Dedifferentiated amniotic fluid mesenchymal stem cell (primary cell): Measurements from ENCODE around the gene CCDC88C.

Experiments
- DNase-seq: peaks from one replicate; pipeline ENCODE4 v3.0.0-alpha.2; 2016; ENCODE audit errors: extremely low spot score

The CCDC88C gene

GRCh38 chr14:91311284-91311662, 106.3 kb downstream of the CCDC88C start:
- no peak for DNase-seq

GRCh38 chr14:91310606-91311283, 106.9 kb downstream of the CCDC88C start:
- no peak for DNase-seq

DNA sequence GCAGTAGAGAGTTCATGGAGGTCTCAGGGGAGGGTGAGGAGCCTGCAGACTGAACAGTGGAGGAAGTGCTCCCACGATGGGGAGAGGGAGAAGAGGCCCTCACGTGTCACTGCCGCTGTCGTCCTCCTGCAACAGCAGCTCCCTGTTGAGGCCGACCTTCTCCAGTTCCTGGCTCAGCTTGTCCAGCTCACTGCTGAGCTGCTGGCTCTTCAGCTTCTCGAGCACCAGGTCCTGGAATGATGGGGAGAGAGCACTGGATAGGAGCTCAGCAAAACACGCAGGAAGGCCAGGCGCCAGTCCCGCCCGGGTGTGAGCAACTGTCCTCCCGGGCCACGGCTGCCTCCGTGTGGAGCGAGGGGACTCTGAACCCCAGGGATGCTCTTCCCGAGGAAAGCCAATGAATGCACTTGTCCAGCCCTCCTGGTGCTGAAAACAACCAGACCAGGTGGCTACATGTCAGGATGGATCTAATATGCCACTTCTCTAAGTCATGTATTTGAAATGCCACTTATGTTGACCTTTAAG, 107.8 kb downstream of the CCDC88C start:
- DNase-seq, result no peak

- DNase-seq, result no peak
Measured at GRCh38 chr14:91308337-91308736, 109.3 kb downstream of the CCDC88C start.

DNA sequence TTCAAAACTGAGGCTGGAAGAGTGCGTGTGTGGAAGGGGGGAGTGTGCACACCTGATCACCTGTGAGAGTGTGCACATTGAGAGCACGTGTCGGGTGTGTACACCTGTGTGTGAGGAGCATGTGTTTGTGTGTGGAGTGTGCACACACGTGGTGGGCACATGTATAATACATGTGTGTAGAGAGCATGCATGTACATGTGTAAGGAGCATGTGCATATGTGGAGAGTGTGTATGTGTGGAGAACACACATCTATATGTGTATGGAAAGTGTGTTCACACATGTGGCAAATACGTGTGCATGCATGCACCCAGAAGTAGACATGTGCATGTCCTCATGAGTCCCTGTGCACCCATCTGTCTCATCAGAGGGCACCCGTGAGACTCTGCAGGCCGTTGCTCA, 110.0 kb downstream of the CCDC88C start:
- DNase-seq, result no peak

DNA sequence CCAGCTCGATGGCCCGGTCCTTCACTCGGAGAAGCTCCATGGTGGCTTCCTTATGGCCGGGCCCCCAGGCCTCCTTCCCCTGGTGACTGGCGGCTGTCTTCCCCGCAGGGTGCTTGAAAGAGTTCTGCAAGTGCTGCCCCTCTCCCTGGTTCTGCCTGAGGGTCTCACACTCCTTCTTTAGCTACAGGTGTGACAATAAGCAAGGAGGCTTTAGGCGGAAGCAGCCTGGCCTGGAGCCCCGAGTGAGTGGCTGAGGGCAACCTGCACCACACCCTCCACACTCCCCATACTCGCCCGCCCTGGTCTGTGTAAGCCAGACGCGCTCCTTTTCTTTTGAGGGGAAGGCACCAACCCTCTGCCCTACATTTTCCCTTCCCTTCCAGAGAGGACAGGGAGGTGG, 110.6 kb downstream of the CCDC88C start:
- no peak for DNase-seq

- no peak for DNase-seq
Measured at GRCh38 chr14:91306547-91306946, 111.1 kb downstream of the CCDC88C start.

DNA sequence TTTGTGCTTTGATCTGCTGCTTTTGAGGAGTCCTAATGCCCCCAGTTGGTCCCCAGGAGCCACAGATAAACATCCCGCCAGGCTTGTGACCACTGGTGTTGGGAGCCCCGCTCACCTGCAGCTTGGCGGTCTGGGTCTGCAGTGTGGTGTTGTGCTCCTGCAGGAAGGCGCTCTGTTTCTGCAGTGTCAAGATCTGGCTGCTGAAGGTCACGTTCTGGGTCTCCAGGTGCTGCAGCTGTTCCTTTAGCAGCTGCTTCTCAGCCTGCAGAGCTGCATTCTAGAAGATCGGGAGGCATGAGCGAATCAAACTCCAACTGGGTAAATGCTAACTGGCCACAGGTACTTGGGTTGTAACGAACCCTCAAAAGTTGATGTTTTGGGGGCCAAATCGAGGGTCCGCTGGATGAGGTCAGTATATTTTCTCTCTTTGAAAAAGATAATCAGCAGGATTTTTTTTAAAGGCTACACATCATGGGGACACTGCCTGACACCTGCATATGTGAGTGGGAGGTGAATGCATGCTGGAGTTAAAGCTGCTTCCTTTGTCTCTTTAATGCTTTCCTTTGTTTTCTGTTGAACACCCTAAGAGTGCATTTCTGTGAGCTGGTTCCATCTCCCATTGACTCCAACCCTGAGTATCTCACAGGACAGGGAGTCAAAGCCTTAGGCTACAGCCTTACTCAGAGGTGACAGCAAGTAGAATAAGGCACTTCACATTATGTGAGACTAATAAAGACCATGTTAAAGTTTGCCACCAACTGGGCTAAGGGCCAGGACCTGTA, 111.8 kb downstream of the CCDC88C start:
- no peak for DNase-seq

GRCh38 chr14:91303924-91304229, 113.7 kb downstream of the CCDC88C start:
- no peak for DNase-seq

DNA sequence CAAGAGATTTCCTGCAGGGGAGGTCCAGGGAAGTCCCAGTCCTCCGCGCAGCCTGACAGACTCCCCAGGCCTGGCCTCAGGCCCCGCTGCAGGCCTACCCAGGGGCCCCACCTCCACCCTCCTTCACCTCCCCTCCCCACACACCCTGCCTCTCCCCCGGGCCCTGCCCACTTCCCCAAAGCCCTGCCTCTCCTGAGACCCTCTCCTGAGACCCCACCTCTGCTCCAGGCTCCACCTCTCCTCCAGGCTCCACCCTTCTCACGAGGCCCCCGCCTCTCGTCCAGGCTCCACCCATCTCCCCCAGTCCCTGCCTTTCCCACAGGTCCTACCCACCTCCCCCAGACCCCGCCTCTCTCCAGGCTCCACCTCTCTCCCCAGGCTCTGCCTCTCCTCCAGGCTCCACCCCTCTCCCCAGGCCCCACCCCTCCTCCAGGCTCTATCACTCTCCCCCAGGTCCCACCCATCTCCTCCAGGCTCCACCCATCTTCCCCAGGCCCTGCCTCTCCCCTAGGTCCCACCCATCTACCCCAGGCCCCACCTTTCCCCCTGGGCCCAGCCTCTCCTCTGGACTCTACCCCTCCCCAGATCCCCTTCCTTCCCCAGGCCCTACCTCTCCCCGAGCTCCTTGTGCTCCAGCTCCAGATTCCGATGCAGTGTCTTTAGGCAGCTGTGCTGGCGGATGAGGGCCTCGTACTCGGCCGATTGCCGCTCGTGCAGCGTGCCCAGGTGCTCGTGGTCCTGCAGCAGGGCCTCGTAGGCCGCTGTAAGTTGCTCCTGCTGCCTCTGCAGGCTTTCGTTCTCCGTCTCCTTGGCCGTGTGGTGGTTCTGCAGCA, 114.3 kb downstream of the CCDC88C start:
- no peak for DNase-seq

DNA sequence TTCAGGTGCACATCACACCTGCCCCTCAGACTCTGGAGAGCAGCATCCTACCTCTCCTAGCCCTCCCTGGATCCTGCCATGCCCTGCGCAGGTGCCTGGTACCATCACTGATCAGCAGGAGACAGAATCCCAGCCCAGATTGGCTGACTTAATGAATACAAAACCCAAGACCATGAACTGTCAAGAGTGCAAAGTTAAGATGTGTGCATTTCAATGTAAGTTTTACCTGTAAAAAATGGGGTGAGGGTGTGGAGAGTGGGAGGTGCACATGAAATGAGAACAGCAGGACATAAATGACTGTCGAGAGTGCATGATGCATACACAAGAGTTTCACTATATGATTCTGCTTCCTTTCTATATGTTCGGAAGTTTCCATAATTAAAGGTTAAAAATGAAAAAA, 115.2 kb downstream of the CCDC88C start:
- no peak for DNase-seq

DNA sequence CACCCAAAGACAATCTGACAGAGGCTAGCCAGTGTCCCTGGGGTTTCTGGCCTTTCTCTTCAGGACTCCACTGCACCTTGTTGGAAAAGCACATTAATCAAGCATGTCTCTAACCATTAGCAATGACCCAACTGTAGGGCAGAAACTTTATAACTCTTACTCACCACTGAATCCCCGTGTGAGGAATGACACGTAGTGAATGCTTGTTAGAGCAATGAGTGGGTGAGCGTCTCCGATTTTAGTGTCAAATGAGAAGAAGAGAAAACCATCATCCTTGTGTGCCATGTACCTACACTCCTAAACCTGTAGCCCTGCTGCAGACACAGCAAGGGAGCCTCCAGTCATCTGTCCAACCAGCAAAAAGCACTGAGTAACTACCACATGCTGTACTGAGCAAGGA, 116.7 kb downstream of the CCDC88C start:
- DNase-seq, result no peak

DNA sequence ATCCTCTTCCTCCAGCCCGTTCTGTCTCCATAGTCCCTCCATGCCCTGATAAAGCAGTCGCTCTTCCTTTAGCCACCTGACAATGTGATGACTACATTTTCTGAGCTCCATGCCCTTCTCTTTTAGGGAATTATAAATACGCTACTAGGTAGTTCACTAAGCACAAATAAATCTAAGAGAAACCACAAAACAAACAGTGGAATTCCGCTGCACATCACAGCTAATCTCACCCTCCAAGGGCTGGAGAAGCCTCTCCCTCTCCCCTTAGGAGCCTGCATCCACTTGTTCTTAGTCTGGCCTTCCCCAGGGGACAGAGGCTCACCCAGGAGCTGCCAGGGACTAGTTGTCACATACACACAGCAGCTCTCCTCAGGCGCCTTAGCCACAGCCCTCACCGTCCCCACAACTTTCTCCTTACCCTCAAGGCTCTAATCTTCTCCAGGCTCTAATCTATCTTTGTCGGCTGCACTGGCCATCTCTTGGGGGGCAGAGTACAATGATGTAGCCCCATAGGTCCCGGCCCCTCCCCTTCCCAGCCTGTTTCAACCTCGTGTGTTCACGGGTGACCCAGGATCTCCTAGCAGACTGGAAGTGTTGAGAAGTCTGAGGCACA, 117.2 kb downstream of the CCDC88C start:
- DNase-seq, result no peak

DNA sequence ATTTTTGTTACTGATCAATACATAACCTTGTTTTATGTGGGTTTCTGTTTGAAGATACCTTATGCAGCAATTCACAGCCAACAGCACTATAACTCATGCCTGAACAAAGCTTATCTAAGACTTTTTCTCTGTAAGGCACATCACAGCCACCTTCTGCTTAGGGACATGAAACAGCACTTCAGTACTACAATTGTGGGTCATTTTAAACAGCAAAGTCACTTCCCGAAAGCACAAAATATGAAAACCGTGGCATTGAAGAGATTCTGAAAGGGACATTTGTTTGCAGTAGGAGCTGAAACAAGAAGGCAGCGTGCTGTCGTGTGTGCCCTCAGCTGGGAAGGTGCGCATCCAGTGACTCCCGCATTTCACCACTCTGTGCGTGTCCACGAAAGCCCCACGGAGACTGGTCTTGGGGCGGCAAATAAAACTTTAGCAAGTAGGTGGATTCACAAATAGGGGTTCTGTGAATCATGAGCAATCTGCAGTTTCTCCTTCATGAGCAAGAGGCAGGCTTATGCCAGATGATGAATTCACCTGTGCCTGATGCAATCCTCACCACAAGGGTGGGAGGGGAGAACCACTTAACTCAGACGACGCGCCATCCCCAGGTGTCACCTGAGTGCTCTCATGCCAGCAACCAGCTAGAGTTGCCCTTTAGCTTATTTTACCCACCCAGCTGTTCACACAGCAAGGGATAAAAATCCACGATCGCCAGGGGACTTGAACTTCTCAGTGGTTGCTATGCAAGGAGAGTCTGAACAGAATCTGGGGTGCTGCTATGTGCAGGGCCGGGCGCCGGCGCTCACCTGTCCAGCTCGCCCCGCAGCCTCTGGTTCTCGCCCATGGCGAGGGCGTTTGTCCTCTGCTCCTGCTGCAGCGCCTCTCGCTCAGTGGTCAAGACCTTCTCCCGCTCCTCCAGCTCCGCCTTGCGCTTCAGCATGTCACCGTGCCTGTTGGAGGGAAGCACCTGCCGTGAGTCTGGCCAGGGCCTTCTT, 118.2 kb downstream of the CCDC88C start:
- DNase-seq, result no peak

DNA sequence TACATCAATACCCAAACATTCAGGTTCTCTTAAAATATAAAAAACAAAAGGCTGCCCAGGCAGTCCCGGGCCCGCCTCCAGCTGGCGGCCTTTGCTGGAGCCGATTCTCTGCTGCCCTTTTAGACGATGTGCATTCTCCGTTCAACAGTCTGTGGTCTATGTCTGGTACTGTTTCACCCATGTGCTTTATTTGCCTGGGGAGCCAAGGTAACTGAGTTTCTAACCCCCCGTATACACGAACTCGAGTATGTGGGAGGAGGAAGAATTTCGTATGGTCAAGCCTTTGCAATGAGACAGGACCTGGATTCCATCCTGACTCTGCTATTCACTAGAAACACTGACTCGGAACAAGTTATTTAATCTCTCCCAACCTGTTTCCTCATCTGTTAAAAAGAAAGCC, 119.0 kb downstream of the CCDC88C start:
- no peak for DNase-seq

- no peak for DNase-seq
Measured at GRCh38 chr14:91297081-91297711, 120.4 kb downstream of the CCDC88C start.

- no peak for DNase-seq
Measured at GRCh38 chr14:91295851-91296796, 121.5 kb downstream of the CCDC88C start.

DNA sequence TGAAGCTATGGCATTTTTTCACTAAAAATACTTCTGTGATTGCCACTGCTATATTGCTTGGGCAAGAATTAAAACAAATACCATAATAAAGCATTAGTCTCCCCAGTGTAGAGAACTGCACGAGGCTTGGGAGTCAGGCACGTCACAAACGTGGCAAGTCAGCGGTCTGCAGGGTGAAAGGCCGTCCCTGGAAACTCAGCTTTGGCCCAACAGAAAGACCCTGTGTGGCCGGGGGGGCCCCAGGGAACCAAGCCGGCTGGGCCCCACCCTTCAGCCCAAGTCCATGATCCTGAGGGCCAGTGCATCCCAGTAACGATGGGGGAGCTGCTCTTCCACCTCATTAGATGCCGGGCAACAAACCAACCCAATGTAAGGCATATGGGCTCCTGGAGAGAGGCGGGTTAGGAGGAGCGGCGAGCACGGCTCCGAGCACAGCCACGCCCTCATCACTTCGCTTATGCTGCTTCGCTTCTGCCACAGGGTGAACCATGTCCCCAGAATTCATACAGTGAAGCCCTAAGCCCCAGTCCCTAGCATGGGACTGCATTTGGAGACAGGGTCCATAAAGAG, 122.3 kb downstream of the CCDC88C start:
- no peak for DNase-seq

DNA sequence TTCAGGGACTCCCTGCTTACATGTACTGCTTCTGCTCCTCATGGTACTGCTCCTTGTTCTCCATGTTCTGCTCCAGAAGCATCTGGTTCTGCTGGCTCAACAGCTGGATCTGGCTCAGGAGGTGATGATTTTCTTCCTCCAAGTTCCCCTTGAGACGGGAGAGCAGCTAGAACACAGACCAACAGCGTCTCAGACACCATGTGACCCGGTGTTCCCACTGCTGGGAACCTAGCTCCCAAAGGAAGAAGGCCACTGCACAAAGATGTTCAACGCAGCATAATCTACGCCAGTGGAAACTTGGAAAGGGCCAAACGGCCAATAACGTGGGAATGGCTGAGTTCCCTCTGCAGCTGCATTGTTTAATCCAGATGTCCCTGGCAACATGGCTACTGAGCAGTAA, 123.5 kb downstream of the CCDC88C start:
- no peak for DNase-seq
